ENCODE measurements around the gene SYT1. TPM values are rescaled to one million over a fixed set of nuclear protein-coding genes. Genes with fewer than 3 reads are reported as not detected.

Gene SYT1
- total RNA-seq, 1 experiment from 2014 or later = 15.8 TPM

- Histone ChIP-seq H3K14ac (ENCODE audit: insufficient read depth, low read length) (no peak overlapping the region), H4K91ac (ENCODE audit: insufficient read length, low read depth, low read length) (no peak overlapping the region), H3K9me3 (ENCODE audit: control insufficient read depth, low read depth, low read length) (no peaks in the 10 kb centered on the region), H3K56ac (ENCODE audit: insufficient read length, low read depth, low read length) (no peak overlapping the region), H4K8ac (replicated peaks; ENCODE audit: insufficient read length, low read depth, low read length) (no peak overlapping the region), H4K20me1 (ENCODE audit: control insufficient read depth, insufficient read depth, insufficient read length) (no peaks in the 10 kb centered on the region), H3K27me3 (ENCODE audit: insufficient read depth, low read length) (no peaks in the 10 kb centered on the region), H2AK5ac (ENCODE audit: insufficient read length, low read length) (no peak overlapping the region), H2BK120ac (ENCODE audit: low read depth, low read length, poor library complexity, severe bottlenecking) (no peak overlapping the region), H2BK5ac (ENCODE audit: insufficient read length, low read length) (no peak overlapping the region), H2BK12ac (ENCODE audit: insufficient read length, low read depth, low read length) (no peak overlapping the region), H3K27ac (ENCODE audit: insufficient read length, low read depth, low read length) (no peak overlapping the region), H2BK20ac (ENCODE audit: low read depth, low read length, poor library complexity, severe bottlenecking) (no peak overlapping the region), H3K23ac (ENCODE audit: insufficient read length, low read depth, low read length) (no peak overlapping the region), H3T11ph (ENCODE audit: low read length) (no peak overlapping the region), H2BK15ac (ENCODE audit: low read depth, low read length) (no peak overlapping the region), H3K4me1 (ENCODE audit: insufficient read depth, low read length) (no peaks in the 10 kb centered on the region), H3K9ac (ENCODE audit: extremely low read depth, insufficient read length, low read length) (no peak overlapping the region), H3K18ac (ENCODE audit: insufficient read length, low read depth, low read length) (no peak overlapping the region), H3K79me2 (ENCODE audit: insufficient read depth, low read length) (no peaks in the 10 kb centered on the region), H3K79me1 (ENCODE audit: insufficient read depth, low read depth, low read length, poor library complexity, severe bottlenecking) (no peaks in the 10 kb centered on the region), H3K4me2 (ENCODE audit: insufficient read depth, insufficient read length, low read length) (no peak overlapping the region), H2AFZ (ENCODE audit: low read length) (no peak overlapping the region), H3K4ac (ENCODE audit: low read depth, low read length) (no peak overlapping the region), H3K23me2 (ENCODE audit: insufficient read length, low read depth, low read length, poor library complexity, severe bottlenecking) (no peaks in the 10 kb centered on the region), H4K5ac (ENCODE audit: insufficient read length, low read depth, low read length) (no peak overlapping the region)
- H3K27me3 Mint-ChIP-seq (ENCODE audit: low read depth) = no peaks in the 10 kb centered on the region
- no peaks in the 10 kb centered on the region for H3K4me1 Mint-ChIP-seq
- H3K9me3 Mint-ChIP-seq = no peaks in the 10 kb centered on the region
- H3K27ac Mint-ChIP-seq = no peak overlapping the region
- H3K4me3 Mint-ChIP-seq = no peak overlapping the region
- no peak for TF ChIP-seq CTCF (conservative IDR thresholded peaks at IDR 0.05)
- WGBS (ENCODE audit: extremely low coverage, insufficient read length, low lambda C conversion rate) = no CpG with 5 or more reads among the region's 1 CpG
- no peaks in the 10 kb centered on the region; a peak in 1 of 7 replicates for H3K36me3 Mint-ChIP-seq (ENCODE audit: insufficient read depth in 1 of 3, low read depth in 3 of 3)
- no peak for DNase-seq
Measured at GRCh38 chr12:79128956-79129355, 264.4 kb downstream of the SYT1 start.

All from H9 (cell line).